Panc1 (cell line): ENCODE data around the gene SORCS1. TPM values are rescaled to one million over a fixed set of nuclear protein-coding genes. Genes with fewer than 3 reads are reported as not detected.

Experiments
- ATAC-seq: fragments of 200-7000 bp; cut with Tn5 transposase; 2 replicates; pipeline ENCODE4 v1.9.1; 2020; ENCODE audit warnings: mild to moderate bottlenecking, moderate library complexity
- BruUV-seq: library from RNA; stranded (reverse); fragments of 400-500 nt; replicated peaks from 2 replicates; lab custom pipeline; 2021; lab: Mats Ljungman, UMichigan
- CTCF ChIA-PET: fragments of 300-600 bp; sonication (Branson Sonifier 250); formaldehyde crosslinking; loops from one replicate; lab custom pipeline; 2022; ENCODE audit warnings: antibody characterized with exemption; lab: Charles Lee
- POLR2A ChIA-PET: fragments of 300-600 bp; sonication (Branson Sonifier 250); formaldehyde crosslinking; loops from one replicate; lab custom pipeline; 2022; ENCODE audit warnings: antibody characterized with exemption; lab: Charles Lee
- DNase-seq: peaks from one replicate; pipeline ENCODE4 v3.0.0-alpha.2; 2010; ENCODE audit warnings: low read depth, low spot score
- H3K27ac ChIP-seq: 2 replicates; pipeline ENCODE4 v1.5.1; 2011; ENCODE audit warnings: mild to moderate bottlenecking, low read length, inconsistent platforms
- H3K27me3 ChIP-seq: fragments of 200-500 bp; sonication (Bioruptor generic); 2 replicates; pipeline ENCODE4 v1.6.0; 2014; ENCODE audit warnings: low read length, inconsistent platforms; ENCODE audit not compliant: control insufficient read depth, insufficient read depth
- H3K36me3 ChIP-seq: fragments of 200-500 bp; sonication (Bioruptor generic); 2 replicates; pipeline ENCODE4 v1.5.1; 2014; ENCODE audit warnings: inconsistent platforms, mild to moderate bottlenecking, low read length, moderate library complexity; ENCODE audit not compliant: control insufficient read depth, insufficient read depth
- H3K4me1 ChIP-seq: 2 replicates; pipeline ENCODE4 v1.5.1; 2011; ENCODE audit warnings: inconsistent platforms, mild to moderate bottlenecking, low read length, moderate library complexity; ENCODE audit not compliant: control insufficient read depth, insufficient read depth
- H3K4me3 ChIP-seq, 2 experiments: 2 replicates each; pipeline ENCODE4 v1.5.1; 2011 to 2012; ENCODE audit warnings: low read depth in 2 of 2, low read length in 2 of 2, mild to moderate bottlenecking in 2 of 2, inconsistent platforms in 1 of 2, moderate library complexity in 1 of 2
- H3K9me3 ChIP-seq: fragments of 200-500 bp; sonication (Bioruptor generic); 2 replicates; pipeline ENCODE4 v1.5.1; 2014; ENCODE audit warnings: low read depth, mild to moderate bottlenecking, inconsistent platforms, low read length, moderate library complexity; ENCODE audit not compliant: control insufficient read depth, insufficient read depth
- POLR2AphosphoS5 ChIP-seq: IDR thresholded peaks from 2 replicates; pipeline ENCODE4 v1.6.1; 2012; ENCODE audit warnings: mild to moderate bottlenecking, low read depth, low read length, moderate library complexity
- REST ChIP-seq, 2 experiments: IDR thresholded peaks; 2 replicates each; pipeline ENCODE4 v1.6.1; 2011 to 2012; ENCODE audit warnings: low read depth in 2 of 2, control low read depth in 1 of 2, low read length in 1 of 2, mild to moderate bottlenecking in 1 of 2, moderate library complexity in 1 of 2; ENCODE audit not compliant: insufficient read depth in 1 of 2
- SIN3A ChIP-seq: IDR thresholded peaks from 2 replicates; pipeline ENCODE4 v1.6.1; 2012; ENCODE audit warnings: low read depth, mild to moderate bottlenecking, low read length, moderate library complexity, borderline replicate concordance; ENCODE audit not compliant: insufficient read depth
- TCF7L2 ChIP-seq: IDR thresholded peaks from 2 replicates; pipeline ENCODE4 v1.6.1; 2011; ENCODE audit warnings: mild to moderate bottlenecking, low read depth, low read length, inconsistent platforms
- in situ Hi-C: cut with HindIII; loops from 2 replicates; pipeline ENCODE4 v1.10.0; 2016; ENCODE audit warnings: low sequenced_read_pairs, low pct_unique_long_range_greater_than_20kb
- intact Hi-C: fragments of 100-400 bp; cut with micrococcal nuclease; formaldehyde crosslinking; loops from one replicate; pipeline ENCODE4 v1.10.0; 2022; ENCODE audit not compliant: unreplicated experiment
- total RNA-seq: library from RNA; stranded (reverse); gene quantifications from one replicate; pipeline ENCODE4 v1.2.1, GENCODE V29; 2021; ENCODE audit not compliant: unreplicated experiment
- TF ChIP-seq, protein P1 (sequence below): fragments of 450-650 bp; IDR thresholded peaks from 2 replicates; pipeline ENCODE4 v1.5.1; 2017; ENCODE audit warnings: mild to moderate bottlenecking

SORCS1 gene
- total RNA-seq, 1 experiment from 2014 or later: not detected

DNA sequence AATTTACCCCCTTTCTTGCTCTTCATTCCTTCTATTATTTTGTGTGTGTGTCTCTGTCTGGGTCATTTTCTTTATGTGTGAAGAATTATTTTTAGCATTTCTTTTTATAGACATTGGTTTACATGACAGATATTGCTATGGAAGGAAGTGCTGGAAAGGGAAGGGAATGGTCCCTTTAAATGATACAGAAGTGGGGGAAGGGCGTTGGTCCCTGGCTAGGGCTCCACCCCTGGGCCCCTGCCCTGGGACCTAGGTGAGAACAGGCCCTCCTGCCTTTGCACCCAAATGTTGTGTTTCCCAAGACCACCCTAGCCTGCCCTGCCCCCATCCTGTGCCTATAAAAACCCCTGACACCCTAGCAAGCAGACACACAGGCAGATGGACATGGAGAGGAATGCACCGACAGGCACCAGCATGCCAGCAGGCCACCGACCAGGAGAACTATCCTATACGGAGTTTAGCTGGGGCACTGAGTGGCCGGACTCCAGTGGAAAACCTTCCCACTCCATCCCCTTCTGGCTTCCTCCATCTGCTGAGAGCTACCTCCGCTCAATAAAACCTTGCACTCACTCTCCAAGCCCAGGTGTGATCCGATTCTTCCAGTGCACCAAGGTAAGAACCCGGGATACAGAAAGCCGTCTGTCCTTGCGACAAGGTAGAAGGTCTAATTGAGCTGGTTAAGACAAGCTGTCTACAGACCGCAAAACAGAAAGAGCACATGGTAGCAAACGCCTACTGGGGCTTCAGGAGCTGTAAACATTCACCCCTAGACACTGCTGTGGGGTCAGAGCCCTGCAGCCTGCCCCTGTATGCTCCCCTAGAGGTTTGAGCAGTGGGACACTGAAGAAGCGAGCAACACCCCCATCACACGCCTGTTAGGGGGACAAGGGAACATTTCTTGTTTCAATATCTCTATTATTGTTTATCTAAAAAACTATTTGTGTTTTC is 515.7 kb downstream of the SORCS1 start (continued):
- no peak for TF ChIP-seq SIN3A

DNA sequence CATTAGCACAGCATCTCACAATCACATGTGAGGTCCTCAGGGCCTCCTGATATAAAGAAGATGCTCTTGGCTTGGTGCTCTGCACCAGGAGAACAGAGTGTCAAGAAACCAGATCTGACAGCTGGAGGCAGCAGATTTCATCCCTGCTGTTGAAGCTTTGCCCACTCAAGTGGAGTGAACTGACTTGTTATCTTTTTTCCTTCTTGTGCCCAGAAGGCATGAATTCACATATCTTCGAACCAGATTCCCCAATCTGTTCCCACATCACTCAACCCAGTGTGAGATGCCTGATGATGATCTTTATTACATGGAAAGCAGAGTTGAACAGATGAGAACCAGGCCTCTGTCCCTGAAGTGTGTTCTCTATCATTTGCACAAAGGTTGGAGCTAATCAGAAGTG is 521.0 kb downstream of the SORCS1 start:
- no peak for ATAC-seq
- intact Hi-C loops (no loop called here), in situ Hi-C loops (no loop called here)
- Histone ChIP-seq H3K4me3 (no peak overlapping the region), H3K36me3 (no peaks in the 10 kb centered on the region), H3K9me3 (no peaks in the 10 kb centered on the region), H3K27me3 (no peaks in the 10 kb centered on the region), H3K27ac (no peak overlapping the region), H3K4me1 (no peaks in the 10 kb centered on the region)
- CTCF ChIA-PET: no interaction called here
- POLR2A ChIA-PET: no interaction called here
- DNase-seq: no peak
- TF ChIP-seq, protein P1, sequence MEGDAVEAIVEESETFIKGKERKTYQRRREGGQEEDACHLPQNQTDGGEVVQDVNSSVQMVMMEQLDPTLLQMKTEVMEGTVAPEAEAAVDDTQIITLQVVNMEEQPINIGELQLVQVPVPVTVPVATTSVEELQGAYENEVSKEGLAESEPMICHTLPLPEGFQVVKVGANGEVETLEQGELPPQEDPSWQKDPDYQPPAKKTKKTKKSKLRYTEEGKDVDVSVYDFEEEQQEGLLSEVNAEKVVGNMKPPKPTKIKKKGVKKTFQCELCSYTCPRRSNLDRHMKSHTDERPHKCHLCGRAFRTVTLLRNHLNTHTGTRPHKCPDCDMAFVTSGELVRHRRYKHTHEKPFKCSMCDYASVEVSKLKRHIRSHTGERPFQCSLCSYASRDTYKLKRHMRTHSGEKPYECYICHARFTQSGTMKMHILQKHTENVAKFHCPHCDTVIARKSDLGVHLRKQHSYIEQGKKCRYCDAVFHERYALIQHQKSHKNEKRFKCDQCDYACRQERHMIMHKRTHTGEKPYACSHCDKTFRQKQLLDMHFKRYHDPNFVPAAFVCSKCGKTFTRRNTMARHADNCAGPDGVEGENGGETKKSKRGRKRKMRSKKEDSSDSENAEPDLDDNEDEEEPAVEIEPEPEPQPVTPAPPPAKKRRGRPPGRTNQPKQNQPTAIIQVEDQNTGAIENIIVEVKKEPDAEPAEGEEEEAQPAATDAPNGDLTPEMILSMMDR: no peak
- TF ChIP-seq TCF7L2: no peak
- TF ChIP-seq REST (IDR thresholded peaks at IDR 0.05; ENCODE audit: insufficient read depth in 1 of 2, low read depth in 2 of 2, low read length in 1 of 2): no peak
- no peak for TF ChIP-seq POLR2AphosphoS5
- no peak for TF ChIP-seq SIN3A
- BruUV-seq: no TSS peak

DNA sequence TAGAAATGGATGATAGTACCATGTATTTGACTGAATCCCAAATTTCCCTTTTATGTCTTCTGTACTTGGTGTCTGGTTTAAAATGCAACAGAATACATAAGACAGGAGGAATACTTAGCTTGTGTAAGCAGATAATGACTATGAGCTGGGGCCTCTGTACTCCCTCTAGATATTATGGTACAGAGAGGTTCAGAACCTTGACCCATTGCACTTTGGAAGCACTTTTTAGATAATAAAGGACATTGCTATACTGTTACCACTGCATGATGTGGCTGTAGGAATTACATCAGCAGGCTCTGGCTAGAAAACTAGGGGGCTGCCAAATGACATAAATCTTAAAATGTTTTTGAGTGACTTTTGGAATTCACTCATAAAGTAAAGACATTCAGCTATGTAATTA is 526.6 kb downstream of the SORCS1 start:
- in situ Hi-C loops: no loop called here
- ATAC-seq: no peak

More for the DNA sequence above, 526.6 kb downstream of the SORCS1 start:
- TF ChIP-seq TCF7L2 (no peak), SIN3A (no peak)
- no peak for DNase-seq
- ChIA-PET CTCF (no interaction called here), POLR2A (no interaction called here)
- Histone ChIP-seq H3K4me3 (no peak overlapping the region), H3K9me3 (no peaks in the 10 kb centered on the region), H3K36me3 (no peaks in the 10 kb centered on the region), H3K27ac (no peak overlapping the region), H3K4me1 (no peaks in the 10 kb centered on the region), H3K27me3 (no peaks in the 10 kb centered on the region)
- BruUV-seq: no TSS peak
- intact Hi-C loops: no loop called here
